Astrocyte of the spinal cord (primary cell): ENCODE data around the gene SLC35G3.

Source experiments
- DNase-seq: peaks from one replicate; pipeline ENCODE4 v3.0.0; 2011; ENCODE audit warnings: low read depth, low spot score
- H3K4me3 ChIP-seq: 2 replicates; pipeline ENCODE4 v1.5.1; 2011; ENCODE audit warnings: low read depth, mild to moderate bottlenecking, low read length, moderate library complexity
- CTCF ChIP-seq: IDR thresholded peaks from 2 replicates; pipeline ENCODE4 v1.5.1; 2012; ENCODE audit warnings: low read depth, mild to moderate bottlenecking, low read length, inconsistent platforms
- in situ Hi-C: cut with HindIII; loops from 2 replicates; pipeline ENCODE4 v1.10.0; 2017; ENCODE audit warnings: low sequenced_read_pairs

The SLC35G3 gene

GRCh38 chr17:35169835-35170363, 24.3 kb downstream of the SLC35G3 start:
- in situ Hi-C loops = no loop called here
- DNase-seq = no peak
- TF ChIP-seq CTCF = no peak
- H3K4me3 ChIP-seq = no peak overlapping the region

GRCh38 chr17:35167666-35168065, 26.5 kb downstream of the SLC35G3 start:
- DNase-seq = no peak
- in situ Hi-C loops = no loop called here
- H3K4me3 ChIP-seq = no peak overlapping the region
- TF ChIP-seq CTCF = no peak

GRCh38 chr17:35167046-35167445, 27.1 kb downstream of the SLC35G3 start:
- TF ChIP-seq CTCF = no peak
- in situ Hi-C loops = no loop called here

GRCh38 chr17:35166526-35166925, 27.7 kb downstream of the SLC35G3 start:
- no peak for TF ChIP-seq CTCF
- H3K4me3 ChIP-seq = no peak overlapping the region
- in situ Hi-C loops = no loop called here
- DNase-seq = no peak

More at GRCh38 chr17:35167046-35167445, 27.1 kb downstream of the SLC35G3 start:
- H3K4me3 ChIP-seq = no peak overlapping the region
- no peak for DNase-seq

GRCh38 chr17:35164716-35165115, 29.5 kb downstream of the SLC35G3 start:
- in situ Hi-C loops = no loop called here
- TF ChIP-seq CTCF = no peak
- no peak overlapping the region for H3K4me3 ChIP-seq

GRCh38 chr17:35163886-35164285, 30.3 kb downstream of the SLC35G3 start:
- TF ChIP-seq CTCF = no peak
- H3K4me3 ChIP-seq = no peak overlapping the region
- no peak for DNase-seq
- in situ Hi-C loops = no loop called here

More at GRCh38 chr17:35164716-35165115, 29.5 kb downstream of the SLC35G3 start:
- DNase-seq = no peak

- TF ChIP-seq CTCF = no peak
- in situ Hi-C loops = no loop called here
- H3K4me3 ChIP-seq = no peak overlapping the region
- DNase-seq = no peak
Measured at GRCh38 chr17:35162755-35163154, 31.4 kb downstream of the SLC35G3 start.
